ENCODE results near the gene SH2D1A. TPM values are rescaled to one million over a fixed set of nuclear protein-coding genes. Genes with fewer than 3 reads are reported as not detected.
A peak's percentile ranks its signal among the peaks of the same experiment; 100 is the strongest.
"Not testable (repeated sequence)": the region's sequence is repeated elsewhere in the genome, so short reads cannot be mapped to it uniquely, and the experiment has no call there.

The SH2D1A gene
- total and polyA plus RNA-seq, 2 donors = 81.1 to 218 TPM

DNA sequence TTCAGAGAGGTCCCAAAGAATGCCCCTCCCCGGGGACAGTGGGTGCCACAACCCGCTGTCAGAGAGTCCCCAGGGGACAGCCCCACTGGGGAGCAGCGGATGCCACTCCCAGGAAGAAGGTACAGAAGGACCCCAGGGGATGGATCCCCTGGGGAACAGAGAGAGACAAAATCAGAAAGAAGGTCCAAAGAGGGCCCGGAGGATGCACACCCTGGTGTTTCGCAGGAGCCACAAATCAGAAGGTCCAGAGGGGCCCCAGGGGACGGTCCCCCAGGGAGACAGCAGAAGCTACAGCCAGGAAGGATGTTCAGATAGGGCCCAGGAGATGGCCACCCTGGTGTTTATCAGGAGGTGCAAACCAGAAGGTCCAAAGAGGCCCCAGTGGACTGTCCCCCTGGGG, 12.5 kb upstream of the SH2D1A start:
- Histone ChIP-seq H3K4me1 (ENCODE audit: control insufficient read depth in 2 of 2, insufficient read depth in 2 of 2, low read length in 2 of 2) (peaks cover 3 to 26% of the 10 kb centered on the region in 2 donors), H3K4me3 (ENCODE audit: low read length in 2 of 2) (no peak overlapping the region), H3K27me3 (ENCODE audit: control insufficient read depth in 2 of 2, insufficient read depth in 1 of 2, low read length in 1 of 2) (no peaks in the 10 kb centered on the region), H3K27ac (ENCODE audit: low read depth in 1 of 2, low read length in 1 of 2) (no peak overlapping the region), H3K36me3 (ENCODE audit: control insufficient read depth in 2 of 2, insufficient read depth in 2 of 2, low read length in 1 of 2) (no peaks in the 10 kb centered on the region), H3K9me3 (ENCODE audit: control insufficient read depth in 2 of 2, insufficient read depth in 1 of 2, low read length in 1 of 2) (peaks cover 0 to 8% of the 10 kb centered on the region in 2 donors)
- 96% methylated on average over 6 of the region's 6 CpGs for WGBS
- DNase-seq (ENCODE audit: low read depth in 6 of 9, low spot score in 9 of 9) = no peak

DNA sequence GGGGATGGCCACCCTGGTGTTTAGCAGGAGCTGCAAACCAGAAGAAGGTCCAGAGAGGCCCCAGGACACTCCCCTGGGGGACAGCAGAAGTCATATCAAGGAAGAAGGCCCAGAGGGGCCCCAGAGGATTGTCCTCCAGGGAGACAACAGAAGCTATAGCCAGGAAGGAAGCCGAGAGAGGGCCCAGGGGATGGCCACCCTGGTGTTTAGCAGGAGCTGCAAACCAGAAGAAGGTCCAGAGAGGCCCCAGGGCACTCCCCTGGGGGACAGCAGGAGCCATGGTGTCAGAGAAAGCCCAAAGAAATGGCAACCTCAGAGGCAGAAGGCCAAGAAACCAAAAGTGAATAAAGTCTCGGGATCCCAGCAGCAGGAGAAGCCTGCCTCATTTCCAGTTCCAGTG, 11.8 kb upstream of the SH2D1A start:
- H3K4me3 ChIP-seq (ENCODE audit: low read length in 2 of 2); H3K9me3 ChIP-seq (ENCODE audit: control insufficient read depth in 2 of 2, insufficient read depth in 1 of 2, low read length in 1 of 2); H3K27me3 ChIP-seq (ENCODE audit: control insufficient read depth in 2 of 2, insufficient read depth in 1 of 2, low read length in 1 of 2); H3K27ac ChIP-seq (ENCODE audit: low read depth in 1 of 2, low read length in 1 of 2); H3K36me3 ChIP-seq (ENCODE audit: control insufficient read depth in 2 of 2, insufficient read depth in 2 of 2, low read length in 1 of 2); DNase-seq (ENCODE audit: low read depth in 6 of 9, low spot score in 9 of 9): not testable (repeated sequence)
- H3K4me1 ChIP-seq (ENCODE audit: control insufficient read depth in 2 of 2, insufficient read depth in 2 of 2, low read length in 2 of 2) = peaks cover 5 to 29% of the 10 kb centered on the region in 2 donors
- WGBS = 100% methylated on average over 2 of the region's 2 CpGs

DNA sequence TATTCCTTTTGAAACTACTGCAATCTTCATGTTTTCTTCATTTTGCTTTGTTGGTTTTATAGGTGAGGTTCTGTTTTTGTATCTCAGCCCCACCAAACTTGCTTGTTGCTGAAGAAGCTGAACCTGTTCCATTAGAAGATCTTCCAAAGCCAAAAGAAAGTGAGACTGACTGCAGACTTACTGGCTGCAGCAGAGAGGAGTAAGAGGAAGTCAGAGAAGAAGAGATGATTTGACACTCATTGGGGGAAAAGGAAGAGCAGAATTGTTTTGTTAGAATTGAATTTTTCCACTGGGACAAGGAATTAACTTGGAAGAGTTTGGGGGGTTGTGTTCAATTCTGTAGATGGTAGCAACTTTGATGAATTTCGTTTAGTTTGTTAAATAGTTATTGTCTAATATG, 10.8 kb upstream of the SH2D1A start:
- Histone ChIP-seq H3K27me3 (ENCODE audit: control insufficient read depth in 2 of 2, insufficient read depth in 1 of 2, low read length in 1 of 2) (no peaks in the 10 kb centered on the region), H3K27ac (ENCODE audit: low read depth in 1 of 2, low read length in 1 of 2) (peak overlapping the region in 1 of 2 donors; percentile 62), H3K4me1 (ENCODE audit: control insufficient read depth in 2 of 2, insufficient read depth in 2 of 2, low read length in 2 of 2) (peaks cover 5 to 30% of the 10 kb centered on the region in 2 donors), H3K9me3 (ENCODE audit: control insufficient read depth in 2 of 2, insufficient read depth in 1 of 2, low read length in 1 of 2) (peaks cover 0 to 8% of the 10 kb centered on the region in 2 donors), H3K36me3 (ENCODE audit: control insufficient read depth in 2 of 2, insufficient read depth in 2 of 2, low read length in 1 of 2) (no peaks in the 10 kb centered on the region), H3K4me3 (ENCODE audit: low read length in 2 of 2) (no peak overlapping the region)
- WGBS = 97% methylated on average over 1 of the region's 1 CpG
- peak in 1 of 9 donors; percentile 36 for DNase-seq (ENCODE audit: low read depth in 6 of 9, low spot score in 9 of 9)

DNA sequence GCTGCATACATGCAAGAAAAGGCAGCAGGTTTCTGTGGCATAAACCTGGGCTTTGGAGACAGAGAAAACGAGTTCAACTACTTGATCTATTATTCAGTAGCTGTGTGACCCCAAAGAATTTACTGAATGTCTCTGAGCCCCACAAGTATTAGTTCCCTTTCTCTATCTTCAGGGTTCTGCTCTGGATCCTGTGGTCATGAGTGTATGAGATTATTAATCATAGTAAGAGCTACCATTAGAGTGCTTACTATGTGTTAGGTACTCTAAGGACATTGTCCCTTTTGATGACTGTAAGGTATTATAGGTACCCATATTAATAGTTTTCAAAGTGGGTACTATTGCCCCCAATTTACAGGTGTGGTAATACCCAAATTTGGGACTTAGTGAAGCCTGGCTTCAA, 8.4 kb upstream of the SH2D1A start:
- Histone ChIP-seq H3K36me3 (ENCODE audit: control insufficient read depth in 2 of 2, insufficient read depth in 2 of 2, low read length in 1 of 2) (no peaks in the 10 kb centered on the region), H3K4me3 (ENCODE audit: low read length in 2 of 2) (no peak overlapping the region), H3K9me3 (ENCODE audit: control insufficient read depth in 2 of 2, insufficient read depth in 1 of 2, low read length in 1 of 2) (peaks cover 0 to 2% of the 10 kb centered on the region in 2 donors), H3K27me3 (ENCODE audit: control insufficient read depth in 2 of 2, insufficient read depth in 1 of 2, low read length in 1 of 2) (no peaks in the 10 kb centered on the region), H3K27ac (ENCODE audit: low read depth in 1 of 2, low read length in 1 of 2) (no peak overlapping the region), H3K4me1 (ENCODE audit: control insufficient read depth in 2 of 2, insufficient read depth in 2 of 2, low read length in 2 of 2) (peaks cover 8 to 38% of the 10 kb centered on the region in 2 donors)
- WGBS = 81% methylated on average over 1 of the region's 1 CpG
- DNase-seq (ENCODE audit: low read depth in 6 of 9, low spot score in 9 of 9) = no peak

DNA sequence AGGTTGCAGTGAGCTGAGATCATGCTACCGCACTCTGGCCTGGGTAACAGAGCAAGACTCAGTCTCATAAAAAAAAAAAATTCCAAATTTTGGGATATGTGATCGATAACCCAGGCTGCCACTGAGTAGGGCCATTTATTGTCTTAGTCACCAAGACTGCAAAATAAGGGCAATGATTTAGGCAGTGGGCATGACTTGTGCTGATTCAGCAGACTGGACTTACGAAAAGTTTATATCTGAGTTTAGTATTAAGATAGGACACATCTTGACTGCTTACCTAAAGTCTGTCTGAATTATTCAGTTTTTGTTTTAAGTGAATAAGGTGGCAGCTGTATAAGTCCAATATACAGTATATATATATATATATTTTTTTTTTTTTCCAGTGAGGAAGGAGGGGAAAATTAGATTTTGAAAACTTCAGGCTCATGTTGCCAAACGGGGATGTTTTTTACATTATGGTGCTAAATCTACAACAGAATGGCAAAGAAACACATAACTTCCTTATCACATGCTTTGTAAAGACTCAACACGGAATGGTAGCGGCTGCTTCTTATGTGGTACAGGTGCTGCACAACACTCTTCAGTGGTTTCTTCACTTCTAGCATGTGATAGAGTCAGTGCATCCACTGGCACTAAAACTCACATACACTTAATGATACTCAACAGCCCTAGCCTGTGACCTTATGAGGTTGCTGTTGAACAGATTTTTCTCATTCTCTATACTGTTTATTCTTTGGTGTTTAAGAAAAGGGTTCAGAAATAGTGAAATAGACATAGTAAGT, 7.4 kb upstream of the SH2D1A start:
- peak in 6 of 9 donors; percentile 54 to 90 (median 72) for DNase-seq (ENCODE audit: low read depth in 6 of 9, low spot score in 9 of 9)
- Histone ChIP-seq H3K4me1 (ENCODE audit: control insufficient read depth in 2 of 2, insufficient read depth in 2 of 2, low read length in 2 of 2) (peaks cover 8 to 43% of the 10 kb centered on the region in 2 donors), H3K27ac (ENCODE audit: low read depth in 1 of 2, low read length in 1 of 2) (peak overlapping the region in 1 of 2 donors; percentile 65), H3K27me3 (ENCODE audit: control insufficient read depth in 2 of 2, insufficient read depth in 1 of 2, low read length in 1 of 2) (no peaks in the 10 kb centered on the region), H3K36me3 (ENCODE audit: control insufficient read depth in 2 of 2, insufficient read depth in 2 of 2, low read length in 1 of 2) (no peaks in the 10 kb centered on the region), H3K4me3 (ENCODE audit: low read length in 2 of 2) (no peak overlapping the region), H3K9me3 (ENCODE audit: control insufficient read depth in 2 of 2, insufficient read depth in 1 of 2, low read length in 1 of 2) (no peaks in the 10 kb centered on the region)
- 52% methylated on average over 6 of the region's 6 CpGs for WGBS

DNA sequence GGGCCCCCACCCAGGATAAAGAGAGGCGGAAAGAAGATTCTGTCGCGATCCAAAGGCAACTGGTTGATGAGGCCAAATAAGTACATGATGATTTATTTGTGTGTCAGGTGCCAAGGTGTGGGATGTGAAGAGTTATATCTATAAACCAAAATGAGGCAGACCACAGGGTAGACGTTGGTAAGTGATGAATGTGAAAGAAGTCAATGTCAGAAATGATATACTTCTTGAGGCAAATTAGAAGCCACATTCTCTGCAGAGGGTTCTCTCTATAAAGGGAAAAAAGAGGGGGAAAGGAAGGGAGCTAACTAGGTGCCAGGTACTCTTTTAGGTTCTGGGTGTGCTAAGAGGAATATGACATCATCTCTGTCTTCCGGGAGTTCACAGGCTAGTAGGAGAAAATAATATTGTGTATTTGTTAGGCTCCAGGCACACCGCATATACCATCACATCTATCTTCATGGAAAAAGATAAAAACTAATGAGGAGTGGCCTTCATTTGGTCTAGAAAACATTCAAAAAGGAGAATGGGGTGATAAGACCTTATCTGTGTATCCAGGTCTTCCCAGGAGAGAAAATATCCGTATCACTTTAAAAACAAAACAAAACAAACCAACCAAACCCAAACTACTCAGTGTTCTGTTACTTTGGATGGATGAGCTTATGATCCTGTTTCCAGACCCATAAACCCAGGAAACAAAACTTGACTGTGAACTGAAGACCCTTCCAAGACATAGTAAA, 4.8 kb upstream of the SH2D1A start:
- 56% methylated on average over 7 of the region's 7 CpGs for WGBS
- no peaks in the 10 kb centered on the region for H3K9me3 ChIP-seq (ENCODE audit: control insufficient read depth in 2 of 2, insufficient read depth in 1 of 2, low read length in 1 of 2)
- peaks cover 12 to 53% of the 10 kb centered on the region in 2 donors for H3K4me1 ChIP-seq (ENCODE audit: control insufficient read depth in 2 of 2, insufficient read depth in 2 of 2, low read length in 2 of 2)
- no peak for DNase-seq (ENCODE audit: low read depth in 6 of 9, low spot score in 9 of 9)
- H3K27me3 ChIP-seq (ENCODE audit: control insufficient read depth in 2 of 2, insufficient read depth in 1 of 2, low read length in 1 of 2) = no peaks in the 10 kb centered on the region
- H3K4me3 ChIP-seq (ENCODE audit: low read length in 2 of 2) = no peak overlapping the region
- no peaks in the 10 kb centered on the region for H3K36me3 ChIP-seq (ENCODE audit: control insufficient read depth in 2 of 2, insufficient read depth in 2 of 2, low read length in 1 of 2)
- H3K27ac ChIP-seq (ENCODE audit: low read depth in 1 of 2, low read length in 1 of 2) = peak overlapping the region in 1 of 2 donors; percentile 32

DNA sequence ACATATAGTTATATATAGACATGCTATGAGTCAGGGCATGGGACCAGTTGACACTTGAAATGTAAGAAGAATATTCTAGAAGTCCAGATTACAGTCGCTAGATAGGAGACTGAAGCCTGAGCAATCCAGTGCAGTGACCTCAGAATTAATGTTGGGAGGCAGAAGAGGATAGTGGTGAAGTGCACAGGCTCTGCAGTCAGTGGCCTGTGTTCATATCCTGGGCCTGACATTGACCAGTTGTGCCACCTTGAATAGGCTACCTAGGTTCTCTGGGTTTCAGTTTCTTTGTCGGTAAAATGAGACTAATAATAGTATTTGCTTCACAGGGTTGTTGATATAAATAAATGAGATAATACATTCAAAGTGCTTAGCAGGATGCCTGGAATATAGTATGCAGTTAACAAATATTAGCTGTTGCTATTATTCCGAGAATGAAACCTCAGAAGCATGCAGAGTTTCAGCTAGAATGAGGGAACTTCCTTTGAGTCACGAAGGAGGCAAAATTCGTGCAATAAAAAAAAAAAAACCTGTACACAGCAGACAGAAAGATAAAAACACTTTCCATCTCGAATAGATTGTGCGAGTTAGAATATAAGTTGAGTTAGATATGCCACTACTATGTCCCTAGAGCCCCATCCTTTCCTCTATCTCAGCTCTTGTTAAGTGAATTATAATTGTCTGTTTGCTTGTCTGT, 4.0 kb upstream of the SH2D1A start:
- Histone ChIP-seq H3K4me1 (ENCODE audit: control insufficient read depth in 2 of 2, insufficient read depth in 2 of 2, low read length in 2 of 2) (peaks cover 12 to 51% of the 10 kb centered on the region in 2 donors), H3K9me3 (ENCODE audit: control insufficient read depth in 2 of 2, insufficient read depth in 1 of 2, low read length in 1 of 2) (peaks cover 0 to 3% of the 10 kb centered on the region in 2 donors), H3K27me3 (ENCODE audit: control insufficient read depth in 2 of 2, insufficient read depth in 1 of 2, low read length in 1 of 2) (no peaks in the 10 kb centered on the region), H3K36me3 (ENCODE audit: control insufficient read depth in 2 of 2, insufficient read depth in 2 of 2, low read length in 1 of 2) (no peaks in the 10 kb centered on the region), H3K27ac (ENCODE audit: low read depth in 1 of 2, low read length in 1 of 2) (peak overlapping the region; percentile 52 to 68), H3K4me3 (ENCODE audit: low read length in 2 of 2) (no peak overlapping the region)
- DNase-seq (ENCODE audit: low read depth in 6 of 9, low spot score in 9 of 9) = no peak
- 64% methylated on average over 7 of the region's 7 CpGs for WGBS

DNA sequence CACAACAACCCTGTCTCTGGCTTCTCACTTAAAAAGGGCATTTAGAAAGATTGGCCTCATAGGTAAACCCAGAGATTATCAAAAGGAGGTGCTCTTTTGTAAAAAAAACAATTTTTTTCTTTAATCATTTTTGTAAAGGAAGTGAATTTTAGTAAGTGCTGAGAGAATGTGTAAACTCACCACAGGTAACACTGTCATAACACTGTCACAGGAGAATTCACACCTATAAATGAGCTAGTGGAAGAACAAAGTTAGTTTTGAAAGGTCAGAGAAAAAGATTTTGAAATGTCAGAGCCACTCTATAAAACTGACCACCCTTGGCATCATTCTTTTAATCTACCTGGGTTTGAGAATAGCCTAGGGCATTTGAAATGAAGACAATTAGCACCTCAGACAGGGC, 3.3 kb upstream of the SH2D1A start:
- Histone ChIP-seq H3K27me3 (ENCODE audit: control insufficient read depth in 2 of 2, insufficient read depth in 1 of 2, low read length in 1 of 2) (no peaks in the 10 kb centered on the region), H3K36me3 (ENCODE audit: control insufficient read depth in 2 of 2, insufficient read depth in 2 of 2, low read length in 1 of 2) (no peaks in the 10 kb centered on the region), H3K27ac (ENCODE audit: low read depth in 1 of 2, low read length in 1 of 2) (peak overlapping the region in 1 of 2 donors; percentile 68), H3K9me3 (ENCODE audit: control insufficient read depth in 2 of 2, insufficient read depth in 1 of 2, low read length in 1 of 2) (peaks cover 0 to 3% of the 10 kb centered on the region in 2 donors), H3K4me3 (ENCODE audit: low read length in 2 of 2) (no peak overlapping the region), H3K4me1 (ENCODE audit: control insufficient read depth in 2 of 2, insufficient read depth in 2 of 2, low read length in 2 of 2) (peaks cover 12 to 50% of the 10 kb centered on the region in 2 donors)
- no peak for DNase-seq (ENCODE audit: low read depth in 6 of 9, low spot score in 9 of 9)

DNA sequence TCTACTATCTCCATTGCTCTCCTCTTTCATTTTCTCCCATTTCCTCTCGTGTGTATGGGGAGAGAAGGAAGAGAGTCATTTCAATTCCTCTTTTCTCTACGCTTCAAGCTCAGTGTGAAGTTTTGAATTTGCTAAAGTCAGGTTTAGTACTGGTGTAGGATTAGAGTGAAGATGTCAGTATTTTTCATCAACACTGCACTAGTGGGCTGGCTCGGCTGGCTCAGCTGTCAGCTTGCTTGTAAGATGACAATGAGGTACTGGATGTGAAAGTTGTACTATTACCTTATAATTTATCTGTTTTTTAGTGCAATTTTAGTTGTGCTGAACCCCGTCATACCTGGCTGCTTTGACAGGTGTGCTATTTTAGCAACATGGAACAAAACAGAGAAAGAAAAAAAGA, 2.1 kb upstream of the SH2D1A start:
- DNase-seq (ENCODE audit: low read depth in 6 of 9, low spot score in 9 of 9) = no peak
- Histone ChIP-seq H3K36me3 (ENCODE audit: control insufficient read depth in 2 of 2, insufficient read depth in 2 of 2, low read length in 1 of 2) (no peaks in the 10 kb centered on the region), H3K9me3 (ENCODE audit: control insufficient read depth in 2 of 2, insufficient read depth in 1 of 2, low read length in 1 of 2) (peaks cover 0 to 3% of the 10 kb centered on the region in 2 donors), H3K4me3 (ENCODE audit: low read length in 2 of 2) (no peak overlapping the region), H3K27ac (ENCODE audit: low read depth in 1 of 2, low read length in 1 of 2) (peak overlapping the region; percentile 52 to 87), H3K4me1 (ENCODE audit: control insufficient read depth in 2 of 2, insufficient read depth in 2 of 2, low read length in 2 of 2) (peaks cover 11 to 42% of the 10 kb centered on the region in 2 donors), H3K27me3 (ENCODE audit: control insufficient read depth in 2 of 2, insufficient read depth in 1 of 2, low read length in 1 of 2) (no peaks in the 10 kb centered on the region)
- 42% methylated on average over 4 of the region's 4 CpGs for WGBS

Measured in thymus (tissue), 11 donors.